ENCODE results near the gene NR6A1.

Gene NR6A1

GRCh38 chr9:124475158-124475867 lies 295.8 kb downstream of the NR6A1 start:
- Histone ChIP-seq H3K4me1 (ENCODE audit: control insufficient read depth, low read length) (peaks cover 12% of the 10 kb centered on the region), H3K4me2 (ENCODE audit: low read length) (no peak overlapping the region), H3K27me3 (ENCODE audit: control insufficient read depth, low read length) (no peaks in the 10 kb centered on the region)

DNA sequence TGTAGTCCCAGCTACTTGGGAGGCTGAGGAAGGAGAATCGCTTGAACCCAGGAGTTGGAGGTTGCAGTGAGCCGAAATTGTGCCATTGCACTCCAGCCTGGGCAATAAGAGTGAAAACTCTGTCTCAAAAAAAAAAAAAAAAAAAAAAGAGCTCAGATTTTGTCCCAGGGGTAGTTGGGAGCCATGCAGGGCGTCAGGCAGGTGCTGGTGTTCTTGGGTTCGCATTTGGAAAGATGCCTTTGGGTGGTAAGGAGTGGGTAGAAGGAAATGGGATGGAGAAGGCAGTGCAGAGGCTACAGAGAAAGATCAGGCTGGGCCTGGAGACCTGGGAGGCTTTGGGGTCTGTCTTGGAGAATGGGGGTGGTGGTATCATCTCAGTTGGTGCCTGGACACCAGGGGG lies 297.0 kb downstream of the NR6A1 start:
- H3F3A ChIP-seq (ENCODE audit: control insufficient read depth, insufficient read depth) = no peaks in the 10 kb centered on the region
- H4K20me1 ChIP-seq (ENCODE audit: control insufficient read depth, insufficient read depth, low read depth, low read length) = no peaks in the 10 kb centered on the region
- H3K27me3 ChIP-seq (ENCODE audit: control insufficient read depth, low read length) = no peaks in the 10 kb centered on the region
- no peaks in the 10 kb centered on the region for H3K36me3 ChIP-seq (ENCODE audit: control insufficient read depth, low read length)
- H3K27ac ChIP-seq (ENCODE audit: low read depth, low read length) = no peak overlapping the region
- no peaks in the 10 kb centered on the region for H3K79me2 ChIP-seq (ENCODE audit: control insufficient read depth, low read length)
- no peak overlapping the region for H3K4me2 ChIP-seq (ENCODE audit: low read length)
- no peaks in the 10 kb centered on the region for H3K9me2 ChIP-seq (replicated peaks; ENCODE audit: control insufficient read depth, low read length)
- H3K4me1 ChIP-seq (ENCODE audit: control insufficient read depth, low read length) = peaks cover 6% of the 10 kb centered on the region
- H3K4me3 ChIP-seq (ENCODE audit: low read length) = no peak overlapping the region
- H3K9me3 ChIP-seq (ENCODE audit: control insufficient read depth, insufficient read depth, low read length) = no peaks in the 10 kb centered on the region
- TF ChIP-seq CTCF (IDR thresholded peaks at IDR 0.05; ENCODE audit: low read depth, low read length, poor library complexity, severe bottlenecking) = no peak
- TF ChIP-seq EZH2phosphoT487 (IDR thresholded peaks at IDR 0.05; ENCODE audit: borderline replicate concordance, low read length) = no peak

More at GRCh38 chr9:124475158-124475867, 295.8 kb downstream of the NR6A1 start:
- Histone ChIP-seq H3K4me3 (ENCODE audit: low read length) (no peak overlapping the region), H3K79me2 (ENCODE audit: control insufficient read depth, low read length) (no peaks in the 10 kb centered on the region), H3K36me3 (ENCODE audit: control insufficient read depth, low read length) (no peaks in the 10 kb centered on the region), H3F3A (ENCODE audit: control insufficient read depth, insufficient read depth) (no peaks in the 10 kb centered on the region), H3K27ac (ENCODE audit: low read depth, low read length) (no peak overlapping the region), H4K20me1 (ENCODE audit: control insufficient read depth, insufficient read depth, low read depth, low read length) (no peaks in the 10 kb centered on the region), H3K9me2 (replicated peaks; ENCODE audit: control insufficient read depth, low read length) (no peaks in the 10 kb centered on the region), H3K9me3 (ENCODE audit: control insufficient read depth, insufficient read depth, low read length) (no peaks in the 10 kb centered on the region)
- no peak for TF ChIP-seq EZH2phosphoT487 (IDR thresholded peaks at IDR 0.05; ENCODE audit: borderline replicate concordance, low read length)
- TF ChIP-seq CTCF (IDR thresholded peaks at IDR 0.05; ENCODE audit: low read depth, low read length, poor library complexity, severe bottlenecking) = no peak

DNA sequence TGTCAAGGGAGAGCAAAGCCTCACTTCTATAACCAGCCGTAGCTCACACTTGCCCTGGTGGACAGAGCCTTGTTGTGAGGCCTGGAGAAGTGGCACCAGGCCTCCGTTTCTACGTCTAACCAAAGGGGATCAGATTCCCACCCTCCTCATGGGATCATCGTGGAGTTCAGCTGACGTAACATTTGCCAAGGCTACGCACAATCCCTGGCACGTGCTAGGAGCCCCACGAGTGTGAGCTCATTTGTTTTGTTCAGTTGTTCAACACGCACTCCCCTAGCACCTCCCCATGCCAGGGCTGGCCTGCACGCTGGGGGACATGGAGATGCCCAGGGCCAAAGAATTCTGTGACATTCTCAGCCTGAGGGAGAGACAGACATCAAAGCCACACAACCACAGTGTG lies 297.8 kb downstream of the NR6A1 start:
- TF ChIP-seq CTCF (IDR thresholded peaks at IDR 0.05; ENCODE audit: low read depth, low read length, poor library complexity, severe bottlenecking) (no peak), EZH2phosphoT487 (IDR thresholded peaks at IDR 0.05; ENCODE audit: borderline replicate concordance, low read length) (no peak)
- peaks cover 6% of the 10 kb centered on the region for H3K4me1 ChIP-seq (ENCODE audit: control insufficient read depth, low read length)

More for the DNA sequence above, 297.8 kb downstream of the NR6A1 start:
- H3K9me3 ChIP-seq (ENCODE audit: control insufficient read depth, insufficient read depth, low read length) = no peaks in the 10 kb centered on the region
- no peaks in the 10 kb centered on the region for H3K79me2 ChIP-seq (ENCODE audit: control insufficient read depth, low read length)
- H3K9me2 ChIP-seq (replicated peaks; ENCODE audit: control insufficient read depth, low read length) = no peaks in the 10 kb centered on the region
- H3K27ac ChIP-seq (ENCODE audit: low read depth, low read length) = no peak overlapping the region
- H3K4me2 ChIP-seq (ENCODE audit: low read length) = no peak overlapping the region
- no peaks in the 10 kb centered on the region for H3K36me3 ChIP-seq (ENCODE audit: control insufficient read depth, low read length)
- H4K20me1 ChIP-seq (ENCODE audit: control insufficient read depth, insufficient read depth, low read depth, low read length) = no peaks in the 10 kb centered on the region
- H3F3A ChIP-seq (ENCODE audit: control insufficient read depth, insufficient read depth) = no peaks in the 10 kb centered on the region
- H3K4me3 ChIP-seq (ENCODE audit: low read length) = no peak overlapping the region
- H3K27me3 ChIP-seq (ENCODE audit: control insufficient read depth, low read length) = no peaks in the 10 kb centered on the region
